Uterus (tissue), 2 donors: ENCODE measurements around the gene CACNG3.

ENCODE experiments used
- POLR2A ChIP-seq, 2 donors: fragments of 450-650 bp; IDR thresholded peaks; one replicate each; pipeline ENCODE4 v1.6.1; 2016; ENCODE audit warnings: antibody characterized with exemption in 2 of 2, mild to moderate bottlenecking in 1 of 2, moderate library complexity in 1 of 2
- TF ChIP-seq, protein P1 (sequence below), 4 experiments: fragments of 200-600 bp in 2 of 4; fragments of 450-650 bp in 2 of 4; sonication (generic) in 2 of 4; IDR thresholded peaks; one replicate each; pipeline ENCODE4 v1.5.1; 2016 to 2019; ENCODE audit warnings: antibody characterized with exemption in 4 of 4, mild to moderate bottlenecking in 2 of 4, moderate library complexity in 1 of 4

DNA sequence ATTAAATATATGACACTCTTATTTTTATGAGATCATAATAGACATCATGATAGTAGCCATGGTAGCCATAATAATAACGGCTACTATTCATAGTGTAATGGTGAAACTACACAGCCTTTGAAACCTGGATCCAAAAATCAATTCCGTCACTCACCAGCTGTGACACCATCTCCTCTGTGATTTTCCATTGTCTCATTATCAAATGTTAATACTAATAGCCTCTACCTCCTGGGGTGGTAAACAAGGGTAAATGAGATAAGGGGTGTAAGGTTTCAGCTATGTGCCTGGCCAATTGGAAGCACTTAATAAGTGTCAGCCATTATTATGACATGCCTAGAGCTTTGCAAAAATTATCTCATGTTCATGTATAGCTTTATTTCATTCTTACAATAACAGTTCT lies 88.6 kb downstream of the CACNG3 start:
- TF ChIP-seq, protein P1, sequence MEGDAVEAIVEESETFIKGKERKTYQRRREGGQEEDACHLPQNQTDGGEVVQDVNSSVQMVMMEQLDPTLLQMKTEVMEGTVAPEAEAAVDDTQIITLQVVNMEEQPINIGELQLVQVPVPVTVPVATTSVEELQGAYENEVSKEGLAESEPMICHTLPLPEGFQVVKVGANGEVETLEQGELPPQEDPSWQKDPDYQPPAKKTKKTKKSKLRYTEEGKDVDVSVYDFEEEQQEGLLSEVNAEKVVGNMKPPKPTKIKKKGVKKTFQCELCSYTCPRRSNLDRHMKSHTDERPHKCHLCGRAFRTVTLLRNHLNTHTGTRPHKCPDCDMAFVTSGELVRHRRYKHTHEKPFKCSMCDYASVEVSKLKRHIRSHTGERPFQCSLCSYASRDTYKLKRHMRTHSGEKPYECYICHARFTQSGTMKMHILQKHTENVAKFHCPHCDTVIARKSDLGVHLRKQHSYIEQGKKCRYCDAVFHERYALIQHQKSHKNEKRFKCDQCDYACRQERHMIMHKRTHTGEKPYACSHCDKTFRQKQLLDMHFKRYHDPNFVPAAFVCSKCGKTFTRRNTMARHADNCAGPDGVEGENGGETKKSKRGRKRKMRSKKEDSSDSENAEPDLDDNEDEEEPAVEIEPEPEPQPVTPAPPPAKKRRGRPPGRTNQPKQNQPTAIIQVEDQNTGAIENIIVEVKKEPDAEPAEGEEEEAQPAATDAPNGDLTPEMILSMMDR (IDR thresholded peaks at IDR 0.05): no peak
- TF ChIP-seq POLR2A (IDR thresholded peaks at IDR 0.05): no peak
